Measurements from ENCODE around the gene PGAM2. TPM values are rescaled to one million over a fixed set of nuclear protein-coding genes. Genes with fewer than 3 reads are reported as not detected.

PGAM2 gene
- total RNA-seq, 2 experiments from 2014 or later = 0.49 TPM; not detected in 1

DNA sequence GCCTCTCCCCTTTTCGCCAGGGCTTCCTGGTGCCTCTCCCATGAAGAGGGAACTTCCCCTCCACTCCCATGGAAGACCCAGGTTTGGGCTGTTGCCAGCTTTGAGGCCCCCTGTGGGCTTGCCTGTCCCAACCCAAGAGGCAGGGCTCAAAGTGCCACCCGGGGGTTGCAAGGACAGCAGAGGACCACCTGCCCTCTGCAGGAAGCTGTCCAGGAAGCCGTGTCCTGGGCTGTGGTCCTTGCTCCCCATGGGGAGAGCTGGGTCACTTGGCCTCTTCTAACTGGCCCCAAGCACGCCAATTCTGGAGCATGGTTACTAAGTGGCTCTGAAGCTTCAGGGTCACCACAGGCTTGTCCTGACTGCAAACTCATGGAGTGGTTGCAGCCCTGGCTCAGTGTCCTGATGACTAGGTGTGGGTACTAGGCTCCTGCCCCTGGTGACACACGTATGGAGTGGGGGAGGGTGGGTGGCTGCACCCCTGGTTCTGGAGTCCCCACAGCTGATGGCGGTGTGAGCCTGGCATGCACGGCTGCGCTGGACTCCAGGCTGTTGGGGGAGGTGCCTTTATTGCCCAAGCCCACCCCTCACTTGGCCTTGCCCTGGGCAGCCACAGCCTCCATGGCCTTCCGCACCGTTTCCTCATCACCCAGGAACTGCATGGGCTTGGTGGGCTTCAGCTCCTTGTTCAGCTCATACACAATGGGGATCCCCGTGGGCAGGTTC is 3.0 kb downstream of the PGAM2 start:
- H3K4me3 Mint-ChIP-seq = no peak overlapping the region

DNA sequence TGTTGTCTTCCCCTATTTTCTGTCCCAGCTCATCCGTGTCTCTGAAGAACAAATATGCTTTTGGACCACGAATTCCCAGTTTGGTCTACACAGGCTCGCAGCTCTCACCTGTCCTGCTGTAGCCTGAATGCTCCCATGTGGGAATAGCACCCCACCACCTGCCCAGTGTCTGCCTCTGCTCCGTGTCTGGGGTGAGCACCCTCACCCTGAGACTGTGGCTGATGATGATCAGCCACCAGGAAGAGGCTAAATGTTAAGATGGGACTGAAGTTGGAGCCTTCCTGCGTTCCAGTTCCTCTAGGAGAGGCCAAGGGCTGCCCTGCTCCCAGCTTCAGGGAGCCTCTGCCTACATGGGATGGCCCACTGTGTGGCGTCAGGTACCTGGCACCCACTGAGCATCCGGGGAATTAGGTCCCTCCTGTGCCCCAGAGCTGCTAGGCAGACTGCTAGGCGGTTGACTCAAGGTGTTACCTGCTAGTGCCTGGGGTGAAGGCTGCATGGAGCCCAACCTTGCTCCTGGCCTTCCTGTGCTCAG is 3.7 kb downstream of the PGAM2 start:
- no peaks in the 10 kb centered on the region for H3K27me3 Mint-ChIP-seq
- TF ChIP-seq, protein P1, sequence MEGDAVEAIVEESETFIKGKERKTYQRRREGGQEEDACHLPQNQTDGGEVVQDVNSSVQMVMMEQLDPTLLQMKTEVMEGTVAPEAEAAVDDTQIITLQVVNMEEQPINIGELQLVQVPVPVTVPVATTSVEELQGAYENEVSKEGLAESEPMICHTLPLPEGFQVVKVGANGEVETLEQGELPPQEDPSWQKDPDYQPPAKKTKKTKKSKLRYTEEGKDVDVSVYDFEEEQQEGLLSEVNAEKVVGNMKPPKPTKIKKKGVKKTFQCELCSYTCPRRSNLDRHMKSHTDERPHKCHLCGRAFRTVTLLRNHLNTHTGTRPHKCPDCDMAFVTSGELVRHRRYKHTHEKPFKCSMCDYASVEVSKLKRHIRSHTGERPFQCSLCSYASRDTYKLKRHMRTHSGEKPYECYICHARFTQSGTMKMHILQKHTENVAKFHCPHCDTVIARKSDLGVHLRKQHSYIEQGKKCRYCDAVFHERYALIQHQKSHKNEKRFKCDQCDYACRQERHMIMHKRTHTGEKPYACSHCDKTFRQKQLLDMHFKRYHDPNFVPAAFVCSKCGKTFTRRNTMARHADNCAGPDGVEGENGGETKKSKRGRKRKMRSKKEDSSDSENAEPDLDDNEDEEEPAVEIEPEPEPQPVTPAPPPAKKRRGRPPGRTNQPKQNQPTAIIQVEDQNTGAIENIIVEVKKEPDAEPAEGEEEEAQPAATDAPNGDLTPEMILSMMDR (IDR thresholded peaks at IDR 0.05) = no peak
- H3K4me1 Mint-ChIP-seq (ENCODE audit: low read depth) = peaks cover 38% of the 10 kb centered on the region
- no peak overlapping the region for H3K27ac Mint-ChIP-seq
- peaks cover 35% of the 10 kb centered on the region for H3K36me3 Mint-ChIP-seq (ENCODE audit: low read depth)
- ChIA-PET POLR2A (interaction anchor here (0.9 to 2.2 kb wide), 5 partner anchors 9 to 17 kb away, joined by 3 to 8 read pairs (median 4); no protein-coding TSS in a partner anchor), CTCF (interaction anchor here (1.1 to 1.5 kb wide), 2 partner anchors 10 to 13 kb away, joined by 3 read pairs; no protein-coding TSS in a partner anchor)
- no peak overlapping the region for H3K4me3 Mint-ChIP-seq
- no peak for ATAC-seq
- DNase-seq = no peak
- H3K9me3 Mint-ChIP-seq = no peaks in the 10 kb centered on the region
- intact Hi-C loops (cut with micrococcal nuclease) = no loop called here

More for the DNA sequence above, 3.0 kb downstream of the PGAM2 start:
- intact Hi-C loops (cut with micrococcal nuclease) = no loop called here
- Mint-ChIP-seq H3K27me3 (no peaks in the 10 kb centered on the region), H3K27ac (no peak overlapping the region), H3K9me3 (no peaks in the 10 kb centered on the region), H3K36me3 (ENCODE audit: low read depth) (peaks cover 32% of the 10 kb centered on the region), H3K4me1 (ENCODE audit: low read depth) (peaks cover 42% of the 10 kb centered on the region)
- TF ChIP-seq, protein P1 (IDR thresholded peaks at IDR 0.05) = no peak
- peak; percentile 1 for DNase-seq
- no peak for ATAC-seq
- ChIA-PET POLR2A (interaction anchor here (1.0 to 2.2 kb wide), 3 partner anchors 10 to 14 kb away, joined by 3 to 8 read pairs (median 5); no protein-coding TSS in a partner anchor), CTCF (no interaction called here)

DNA sequence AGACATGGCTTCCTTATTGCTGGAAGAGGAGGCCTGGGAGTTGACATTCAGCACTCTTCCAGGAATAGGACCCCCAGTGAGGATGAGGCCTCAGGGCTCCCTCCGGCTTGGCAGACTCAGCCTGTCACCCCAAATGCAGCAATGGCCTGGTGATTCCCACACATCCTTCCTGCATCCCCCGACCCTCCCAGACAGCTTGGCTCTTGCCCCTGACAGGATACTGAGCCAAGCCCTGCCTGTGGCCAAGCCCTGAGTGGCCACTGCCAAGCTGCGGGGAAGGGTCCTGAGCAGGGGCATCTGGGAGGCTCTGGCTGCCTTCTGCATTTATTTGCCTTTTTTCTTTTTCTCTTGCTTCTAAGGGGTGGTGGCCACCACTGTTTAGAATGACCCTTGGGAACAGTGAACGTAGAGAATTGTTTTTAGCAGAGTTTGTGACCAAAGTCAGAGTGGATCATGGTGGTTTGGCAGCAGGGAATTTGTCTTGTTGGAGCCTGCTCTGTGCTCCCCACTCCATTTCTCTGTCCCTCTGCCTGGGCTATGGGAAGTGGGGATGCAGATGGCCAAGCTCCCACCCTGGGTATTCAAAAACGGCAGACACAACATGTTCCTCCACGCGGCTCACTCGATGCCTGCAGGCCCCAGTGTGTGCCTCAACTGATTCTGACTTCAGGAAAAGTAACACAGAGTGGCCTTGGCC is 4.3 kb downstream of the PGAM2 start:
- Mint-ChIP-seq H3K4me1 (ENCODE audit: low read depth) (peaks cover 35% of the 10 kb centered on the region), H3K27me3 (no peaks in the 10 kb centered on the region), H3K27ac (no peak overlapping the region), H3K4me3 (no peak overlapping the region), H3K36me3 (ENCODE audit: low read depth) (peaks cover 35% of the 10 kb centered on the region), H3K9me3 (no peaks in the 10 kb centered on the region)
- TF ChIP-seq, protein P1 (IDR thresholded peaks at IDR 0.05) = no peak
- DNase-seq (peak; percentile 1), ATAC-seq (no peak)
- CTCF ChIA-PET = interaction anchor here (1.1 to 1.5 kb wide), 2 partner anchors 10 to 12 kb away, joined by 3 read pairs; no protein-coding TSS in a partner anchor
- intact Hi-C loops (cut with micrococcal nuclease) = no loop called here
- POLR2A ChIA-PET = interaction anchor here (0.9 to 2.2 kb wide), 6 partner anchors 8 to 16 kb away, joined by 3 to 8 read pairs (median 4); no protein-coding TSS in a partner anchor

DNA sequence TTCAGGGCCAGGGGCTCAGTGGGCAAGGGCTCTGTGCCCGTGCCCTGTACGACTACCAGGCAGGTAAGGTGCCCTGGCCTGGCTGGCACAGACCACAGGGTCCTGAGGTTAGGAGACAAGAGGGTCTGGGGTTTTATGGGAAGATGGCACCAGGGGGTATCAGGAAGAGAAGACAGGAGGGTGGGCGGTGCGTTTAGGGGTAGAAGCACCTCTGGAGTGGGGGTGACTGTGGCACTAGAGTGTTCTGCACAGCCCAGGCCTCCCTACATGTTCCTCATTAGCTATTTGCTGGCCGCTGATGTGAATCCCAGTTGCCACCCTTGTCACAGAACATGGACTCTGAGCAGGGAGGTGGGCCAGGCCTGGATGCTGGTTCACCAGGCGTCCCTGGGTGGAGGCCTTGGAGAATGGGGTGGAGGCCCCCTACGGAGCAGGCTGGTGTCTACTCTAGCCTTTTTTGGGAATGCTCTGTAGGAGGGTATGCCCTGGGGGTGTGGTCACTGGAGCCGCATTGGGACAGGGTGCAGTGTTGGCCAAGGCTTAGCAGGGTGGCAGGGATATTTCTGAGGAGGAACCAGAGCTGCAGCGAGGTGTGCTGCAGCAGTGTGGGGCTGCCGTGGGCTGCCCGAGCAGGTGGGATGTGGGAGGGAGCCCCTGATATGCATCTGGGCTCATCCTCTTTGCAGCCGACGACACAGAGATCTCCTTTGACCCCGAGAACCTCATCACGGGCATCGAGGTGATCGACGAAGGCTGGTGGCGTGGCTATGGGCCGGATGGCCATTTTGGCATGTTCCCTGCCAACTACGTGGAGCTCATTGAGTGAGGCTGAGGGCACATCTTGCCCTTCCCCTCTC is 5.0 kb downstream of the PGAM2 start:
- intact Hi-C loops (cut with micrococcal nuclease) = no loop called here

More for the DNA sequence above, 5.0 kb downstream of the PGAM2 start:
- no peak for ATAC-seq
- ChIA-PET CTCF (interaction anchor here (1.1 to 1.5 kb wide), 2 partner anchors 9 to 12 kb away, joined by 3 read pairs; no protein-coding TSS in a partner anchor), POLR2A (interaction anchor here (0.9 to 1.6 kb wide), 3 partner anchors 12 to 15 kb away, joined by 3 to 4 read pairs (median 4); no protein-coding TSS in a partner anchor)
- TF ChIP-seq, protein P1 (IDR thresholded peaks at IDR 0.05) = no peak
- H3K9me3 Mint-ChIP-seq = no peaks in the 10 kb centered on the region
- peaks cover 30% of the 10 kb centered on the region for H3K4me1 Mint-ChIP-seq (ENCODE audit: low read depth)
- H3K27me3 Mint-ChIP-seq = no peaks in the 10 kb centered on the region
- H3K4me3 Mint-ChIP-seq = no peak overlapping the region
- DNase-seq = no peak
- H3K27ac Mint-ChIP-seq = no peak overlapping the region
- H3K36me3 Mint-ChIP-seq (ENCODE audit: low read depth) = peaks cover 37% of the 10 kb centered on the region
